ENCODE data around the gene ZBTB37. TPM values are rescaled to one million over a fixed set of nuclear protein-coding genes. Genes with fewer than 3 reads are reported as not detected.

The ZBTB37 gene
- total RNA-seq, 1 experiment from 2014 or later = 12.0 TPM

- Mint-ChIP-seq H3K27ac (peak overlapping the region; percentile 59 to 100 (median 99); a peak in 6 of 7 replicates), H3K4me3 (peak overlapping the region; percentile 98 to 99)
- H4K91ac ChIP-seq (ENCODE audit: insufficient read length, low read depth, low read length) = no peak overlapping the region
Measured at GRCh38 chr1:173865468-173866164, 2.6 kb upstream of the ZBTB37 start.

More at GRCh38 chr1:173865468-173866164, 2.6 kb upstream of the ZBTB37 start:
- Histone ChIP-seq H2AK5ac (ENCODE audit: insufficient read length, low read length) (no peak overlapping the region), H3K27me3 (ENCODE audit: insufficient read depth, low read length) (no peaks in the 10 kb centered on the region), H3K23me2 (ENCODE audit: insufficient read length, low read depth, low read length, poor library complexity, severe bottlenecking) (peaks cover 10% of the 10 kb centered on the region), H2BK15ac (ENCODE audit: low read depth, low read length) (no peak overlapping the region), H4K20me1 (ENCODE audit: control insufficient read depth, insufficient read depth, insufficient read length) (no peaks in the 10 kb centered on the region), H3K9me3 (ENCODE audit: control insufficient read depth, low read depth, low read length) (no peaks in the 10 kb centered on the region), H3K4me2 (ENCODE audit: insufficient read depth, insufficient read length, low read length) (peak overlapping the region; percentile 51), H2BK5ac (ENCODE audit: insufficient read length, low read length) (no peak overlapping the region), H4K5ac (ENCODE audit: insufficient read length, low read depth, low read length) (no peak overlapping the region), H3K79me1 (ENCODE audit: insufficient read depth, low read depth, low read length, poor library complexity, severe bottlenecking) (no peaks in the 10 kb centered on the region), H3K56ac (ENCODE audit: insufficient read length, low read depth, low read length) (no peak overlapping the region), H3T11ph (ENCODE audit: low read length) (no peak overlapping the region), H3K18ac (ENCODE audit: insufficient read length, low read depth, low read length) (no peak overlapping the region), H2BK120ac (ENCODE audit: low read depth, low read length, poor library complexity, severe bottlenecking) (no peak overlapping the region), H4K8ac (replicated peaks; ENCODE audit: insufficient read length, low read depth, low read length) (no peak overlapping the region), H3K4ac (ENCODE audit: low read depth, low read length) (no peak overlapping the region), H2BK20ac (ENCODE audit: low read depth, low read length, poor library complexity, severe bottlenecking) (no peak overlapping the region), H2BK12ac (ENCODE audit: insufficient read length, low read depth, low read length) (no peak overlapping the region), H3K79me2 (ENCODE audit: insufficient read depth, low read length) (peaks cover 16% of the 10 kb centered on the region; the same call in 1 of the 2 replicates), H3K14ac (ENCODE audit: insufficient read depth, low read length) (no peak overlapping the region), H2AFZ (ENCODE audit: low read length) (no peak overlapping the region), H3K23ac (ENCODE audit: insufficient read length, low read depth, low read length) (no peak overlapping the region), H3K27ac (ENCODE audit: insufficient read length, low read depth, low read length) (peak overlapping the region; percentile 68), H3K4me1 (ENCODE audit: insufficient read depth, low read length) (no peaks in the 10 kb centered on the region), H3K9ac (ENCODE audit: extremely low read depth, insufficient read length, low read length) (peak overlapping the region; percentile 98)
- no CpG with 5 or more reads among the region's 4 CpGs for WGBS (ENCODE audit: extremely low coverage, insufficient read length, low lambda C conversion rate)
- H3K36me3 Mint-ChIP-seq (ENCODE audit: insufficient read depth in 1 of 3, low read depth in 3 of 3) = peaks cover 49 to 74% (median 54%) of the 10 kb centered on the region in 3 experiments
- no peak for DNase-seq
- peaks cover 3% of the 10 kb centered on the region; the same call in 1 of the 2 replicates for H3K27me3 Mint-ChIP-seq (ENCODE audit: low read depth)
- peaks cover 0 to 9% of the 10 kb centered on the region in 2 experiments; a peak in 2 of 5 replicates for H3K9me3 Mint-ChIP-seq
- TF ChIP-seq, protein P1, sequence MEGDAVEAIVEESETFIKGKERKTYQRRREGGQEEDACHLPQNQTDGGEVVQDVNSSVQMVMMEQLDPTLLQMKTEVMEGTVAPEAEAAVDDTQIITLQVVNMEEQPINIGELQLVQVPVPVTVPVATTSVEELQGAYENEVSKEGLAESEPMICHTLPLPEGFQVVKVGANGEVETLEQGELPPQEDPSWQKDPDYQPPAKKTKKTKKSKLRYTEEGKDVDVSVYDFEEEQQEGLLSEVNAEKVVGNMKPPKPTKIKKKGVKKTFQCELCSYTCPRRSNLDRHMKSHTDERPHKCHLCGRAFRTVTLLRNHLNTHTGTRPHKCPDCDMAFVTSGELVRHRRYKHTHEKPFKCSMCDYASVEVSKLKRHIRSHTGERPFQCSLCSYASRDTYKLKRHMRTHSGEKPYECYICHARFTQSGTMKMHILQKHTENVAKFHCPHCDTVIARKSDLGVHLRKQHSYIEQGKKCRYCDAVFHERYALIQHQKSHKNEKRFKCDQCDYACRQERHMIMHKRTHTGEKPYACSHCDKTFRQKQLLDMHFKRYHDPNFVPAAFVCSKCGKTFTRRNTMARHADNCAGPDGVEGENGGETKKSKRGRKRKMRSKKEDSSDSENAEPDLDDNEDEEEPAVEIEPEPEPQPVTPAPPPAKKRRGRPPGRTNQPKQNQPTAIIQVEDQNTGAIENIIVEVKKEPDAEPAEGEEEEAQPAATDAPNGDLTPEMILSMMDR (conservative IDR thresholded peaks at IDR 0.05) = no peak
- peaks cover 25 to 42% of the 10 kb centered on the region in 2 experiments for H3K4me1 Mint-ChIP-seq
